Activated naive CD4-positive, alpha-beta T cell treated with anti-CD3 and anti-CD28 coated beads, Interleukin-2, amount 10 ng/mL, durations not matched to agents 7 days and 5 days (primary cell): ENCODE data around the gene GABRP.
"Not testable (repeated sequence)": the region's sequence is repeated elsewhere in the genome, so short reads cannot be mapped to it uniquely, and the experiment has no call there.

Experiments
- CTCF ChIA-PET: fragments of 350-600 bp; sonication (Branson Sonifier 250); formaldehyde crosslinking; loops from one replicate; lab custom pipeline; 2021; ENCODE audit warnings: antibody characterized with exemption; lab: Charles Lee
- DNase-seq: peaks from one replicate; pipeline ENCODE4 v3.0.0-alpha.2; 2020
- H3K27ac Mint-ChIP-seq: one replicate; pipeline ENCODE4 v1.8.0; 2021; ENCODE audit warnings: mild to moderate bottlenecking, moderate library complexity, mixed read lengths
- H3K27me3 Mint-ChIP-seq: one replicate; pipeline ENCODE4 v1.8.0; 2021; ENCODE audit warnings: mild to moderate bottlenecking, mixed read lengths
- H3K36me3 Mint-ChIP-seq: one replicate; pipeline ENCODE4 v1.8.0; 2021; ENCODE audit warnings: mixed read lengths
- H3K4me1 Mint-ChIP-seq: one replicate; pipeline ENCODE4 v1.8.0; 2021; ENCODE audit warnings: mixed read lengths
- H3K4me3 Mint-ChIP-seq: one replicate; pipeline ENCODE4 v1.8.0; 2021; ENCODE audit warnings: mild to moderate bottlenecking, moderate library complexity, mixed read lengths
- H3K9me3 Mint-ChIP-seq: one replicate; pipeline ENCODE4 v1.8.0; 2021; ENCODE audit warnings: mixed read lengths

Gene GABRP

GRCh38 chr5:170792878-170793277, 9.4 kb downstream of the GABRP start:
- no peak overlapping the region for H3K4me3 Mint-ChIP-seq
- no peaks in the 10 kb centered on the region for H3K36me3 Mint-ChIP-seq
- CTCF ChIA-PET: interaction anchor here (3.0 to 3.7 kb wide), 2 partner anchors 48 to 154 kb away, joined by 22 to 25 read pairs; no protein-coding TSS in a partner anchor
- H3K27ac Mint-ChIP-seq: no peak overlapping the region
- H3K4me1 Mint-ChIP-seq: no peaks in the 10 kb centered on the region
- peaks cover 3% of the 10 kb centered on the region for H3K27me3 Mint-ChIP-seq
- H3K9me3 Mint-ChIP-seq: no peaks in the 10 kb centered on the region
- no peak for DNase-seq

GRCh38 chr5:170795154-170795553, 11.6 kb downstream of the GABRP start:
- Mint-ChIP-seq H3K9me3 (no peaks in the 10 kb centered on the region), H3K36me3 (no peaks in the 10 kb centered on the region), H3K27ac (no peak overlapping the region), H3K4me1 (no peaks in the 10 kb centered on the region), H3K27me3 (peaks cover 3% of the 10 kb centered on the region), H3K4me3 (no peak overlapping the region)
- CTCF ChIA-PET: interaction anchor here (1.0 kb wide), 1 partner anchor 50 kb away, joined by 4 read pairs; no protein-coding TSS in a partner anchor
- DNase-seq: no peak

- CTCF ChIA-PET: no interaction called here
These were observed 22.1 kb downstream of the GABRP start for GRCh38 chr5:170805666-170806065.

DNA sequence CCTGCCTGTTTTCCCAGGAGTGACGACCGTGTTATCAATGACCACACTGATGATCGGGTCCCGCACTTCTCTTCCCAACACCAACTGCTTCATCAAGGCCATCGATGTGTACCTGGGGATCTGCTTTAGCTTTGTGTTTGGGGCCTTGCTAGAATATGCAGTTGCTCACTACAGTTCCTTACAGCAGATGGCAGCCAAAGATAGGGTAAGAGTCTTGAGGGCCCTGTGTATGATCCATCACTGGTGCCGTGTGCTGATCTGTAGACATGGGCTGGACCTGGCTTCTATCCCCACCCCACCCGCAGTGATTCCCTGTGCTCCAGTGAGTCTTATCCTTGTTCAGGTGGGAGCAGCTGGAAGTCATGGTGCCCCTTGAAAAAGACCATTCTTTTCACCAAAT, 26.0 kb downstream of the GABRP start:
- H3K9me3 Mint-ChIP-seq: no peaks in the 10 kb centered on the region
- no peak overlapping the region for H3K4me3 Mint-ChIP-seq
- H3K4me1 Mint-ChIP-seq: no peaks in the 10 kb centered on the region
- CTCF ChIA-PET: no interaction called here
- no peaks in the 10 kb centered on the region for H3K36me3 Mint-ChIP-seq
- no peak for DNase-seq
- peaks cover 5% of the 10 kb centered on the region for H3K27me3 Mint-ChIP-seq
- no peak overlapping the region for H3K27ac Mint-ChIP-seq

More at GRCh38 chr5:170805666-170806065, 22.1 kb downstream of the GABRP start:
- no peak overlapping the region for H3K4me3 Mint-ChIP-seq
- no peak overlapping the region for H3K27ac Mint-ChIP-seq
- no peaks in the 10 kb centered on the region for H3K36me3 Mint-ChIP-seq
- no peak for DNase-seq
- no peaks in the 10 kb centered on the region for H3K9me3 Mint-ChIP-seq
- no peaks in the 10 kb centered on the region for H3K4me1 Mint-ChIP-seq
- H3K27me3 Mint-ChIP-seq: peaks cover 5% of the 10 kb centered on the region

DNA sequence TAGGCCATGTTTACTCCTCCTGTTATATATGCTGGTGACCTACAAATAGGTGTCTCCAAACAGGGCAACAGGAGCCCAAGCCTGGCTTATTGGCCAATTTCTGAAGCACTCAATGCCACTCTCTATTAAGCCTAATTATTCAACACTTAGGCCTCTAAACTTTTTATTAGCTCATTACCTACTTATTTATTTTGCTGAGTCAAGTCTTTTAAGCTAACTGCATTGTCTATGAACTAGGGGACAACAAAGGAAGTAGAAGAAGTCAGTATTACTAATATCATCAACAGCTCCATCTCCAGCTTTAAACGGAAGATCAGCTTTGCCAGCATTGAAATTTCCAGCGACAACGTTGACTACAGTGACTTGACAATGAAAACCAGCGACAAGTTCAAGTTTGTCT, 28.2 kb downstream of the GABRP start:
- Mint-ChIP-seq H3K4me1 (no peaks in the 10 kb centered on the region), H3K4me3 (no peak overlapping the region), H3K9me3 (no peaks in the 10 kb centered on the region), H3K27me3 (peaks cover 5% of the 10 kb centered on the region), H3K27ac (no peak overlapping the region), H3K36me3 (no peaks in the 10 kb centered on the region)
- CTCF ChIA-PET: no interaction called here
- DNase-seq: no peak

DNA sequence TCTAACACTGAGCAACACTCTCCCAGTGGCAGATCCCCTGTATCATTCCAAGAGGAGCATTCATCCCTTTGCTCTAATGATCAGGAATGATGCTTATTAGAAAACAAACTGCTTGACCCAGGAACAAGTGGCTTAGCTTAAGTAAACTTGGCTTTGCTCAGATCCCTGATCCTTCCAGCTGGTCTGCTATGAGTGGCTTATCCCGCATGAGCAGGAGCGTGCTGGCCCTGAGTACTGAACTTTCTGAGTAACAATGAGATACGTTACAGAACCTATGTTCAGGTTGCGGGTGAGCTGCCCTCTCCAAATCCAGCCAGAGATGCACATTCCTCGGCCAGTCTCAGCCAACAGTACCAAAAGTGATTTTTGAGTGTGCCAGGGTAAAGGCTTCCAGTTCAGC, 29.7 kb downstream of the GABRP start:
- Mint-ChIP-seq H3K4me3 (no peak overlapping the region), H3K4me1 (no peaks in the 10 kb centered on the region), H3K9me3 (no peaks in the 10 kb centered on the region), H3K27me3 (peaks cover 5% of the 10 kb centered on the region), H3K27ac (no peak overlapping the region), H3K36me3 (no peaks in the 10 kb centered on the region)
- CTCF ChIA-PET: interaction anchor here (1.0 kb wide), 1 partner anchor 48 kb away, joined by 3 read pairs; no protein-coding TSS in a partner anchor
- DNase-seq: no peak

DNA sequence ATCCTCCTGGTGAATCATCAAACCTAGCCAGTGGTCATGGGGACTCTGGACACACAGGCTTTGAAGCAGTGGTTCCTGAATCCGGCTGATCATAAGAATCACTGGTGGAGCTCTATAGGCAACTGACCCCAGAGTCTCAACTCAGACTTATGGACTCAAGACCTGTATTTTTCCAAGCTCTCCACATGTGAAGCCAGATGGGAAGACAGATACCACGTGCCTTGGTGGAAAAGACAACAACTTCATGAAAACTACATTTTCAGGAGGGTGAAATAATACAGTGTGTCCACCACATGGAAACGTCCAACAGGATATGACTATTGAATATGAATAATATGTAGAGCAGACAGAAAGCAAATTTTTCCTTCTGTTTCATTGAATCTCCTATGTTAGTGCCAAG, 33.7 kb downstream of the GABRP start:
- Mint-ChIP-seq H3K4me1 (no peaks in the 10 kb centered on the region), H3K4me3 (no peak overlapping the region), H3K27me3 (no peaks in the 10 kb centered on the region), H3K36me3 (no peaks in the 10 kb centered on the region), H3K27ac (no peak overlapping the region), H3K9me3 (no peaks in the 10 kb centered on the region)
- CTCF ChIA-PET: no interaction called here
- no peak for DNase-seq

DNA sequence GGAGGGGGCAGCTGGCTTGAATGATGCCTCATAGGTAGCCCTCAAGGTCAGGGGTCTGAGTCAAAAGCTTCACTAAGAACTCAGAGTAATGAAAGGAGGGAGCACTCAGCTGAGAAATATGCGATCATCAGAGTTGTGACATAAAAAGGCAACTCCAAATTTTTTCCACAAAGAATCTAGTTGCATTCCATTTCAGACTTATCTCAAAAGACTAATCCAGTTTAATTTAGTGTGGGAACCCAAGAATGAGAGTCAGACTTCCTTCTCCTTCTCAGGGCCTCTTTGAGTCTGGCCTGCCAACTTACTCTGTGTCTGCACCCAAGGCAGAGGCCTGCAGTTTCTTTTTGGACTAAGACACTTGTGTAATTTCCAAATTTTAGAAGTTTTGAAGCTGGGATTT, 34.7 kb downstream of the GABRP start:
- Mint-ChIP-seq H3K27me3 (no peaks in the 10 kb centered on the region), H3K9me3 (no peaks in the 10 kb centered on the region), H3K4me1 (no peaks in the 10 kb centered on the region), H3K27ac (no peak overlapping the region), H3K36me3 (no peaks in the 10 kb centered on the region), H3K4me3 (no peak overlapping the region)
- CTCF ChIA-PET: no interaction called here
- no peak for DNase-seq

DNA sequence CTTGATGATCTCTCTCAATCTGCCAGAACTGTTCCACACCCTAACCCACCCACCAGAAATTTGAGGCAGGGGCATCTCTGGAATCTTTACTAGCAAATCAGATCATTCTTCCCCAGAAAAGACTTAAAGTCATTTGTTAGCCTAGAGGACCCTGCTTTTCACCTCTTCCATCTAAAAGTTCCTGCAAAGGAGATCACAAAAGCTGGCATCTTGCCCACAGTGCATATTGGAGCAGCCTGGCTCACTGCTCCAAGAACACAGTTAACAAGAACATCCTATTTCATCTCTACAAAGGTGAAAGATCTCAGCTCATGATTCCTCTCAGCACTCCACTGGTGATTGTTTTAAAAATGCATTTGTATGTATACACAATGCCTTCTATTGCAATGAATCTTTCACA, 36.3 kb downstream of the GABRP start:
- CTCF ChIA-PET: no interaction called here
- H3K9me3 Mint-ChIP-seq: no peaks in the 10 kb centered on the region

GRCh38 chr5:170821257-170821800, 37.8 kb downstream of the GABRP start:
- H3K27me3 Mint-ChIP-seq: peaks cover 3% of the 10 kb centered on the region
- H3K9me3 Mint-ChIP-seq: no peaks in the 10 kb centered on the region
- CTCF ChIA-PET: no interaction called here
- H3K4me1 Mint-ChIP-seq: no peaks in the 10 kb centered on the region
- no peak for DNase-seq
- no peak overlapping the region for H3K4me3 Mint-ChIP-seq
- H3K27ac Mint-ChIP-seq: no peak overlapping the region
- no peaks in the 10 kb centered on the region for H3K36me3 Mint-ChIP-seq

More for the DNA sequence above, 36.3 kb downstream of the GABRP start:
- no peak overlapping the region for H3K4me3 Mint-ChIP-seq
- no peaks in the 10 kb centered on the region for H3K36me3 Mint-ChIP-seq
- no peak for DNase-seq
- H3K27ac Mint-ChIP-seq: no peak overlapping the region
- no peaks in the 10 kb centered on the region for H3K4me1 Mint-ChIP-seq
- no peaks in the 10 kb centered on the region for H3K27me3 Mint-ChIP-seq

GRCh38 chr5:170826117-170826516, 42.6 kb downstream of the GABRP start:
- H3K36me3 Mint-ChIP-seq: no peaks in the 10 kb centered on the region
- no peaks in the 10 kb centered on the region for H3K4me1 Mint-ChIP-seq
- no peaks in the 10 kb centered on the region for H3K9me3 Mint-ChIP-seq
- H3K4me3 Mint-ChIP-seq: no peak overlapping the region
- CTCF ChIA-PET: no interaction called here
- H3K27me3 Mint-ChIP-seq: peaks cover 3% of the 10 kb centered on the region
- no peak overlapping the region for H3K27ac Mint-ChIP-seq
- DNase-seq: no peak

GRCh38 chr5:170832241-170832640, 48.7 kb downstream of the GABRP start:
- DNase-seq: no peak
- Mint-ChIP-seq H3K4me1 (no peaks in the 10 kb centered on the region), H3K27ac (no peak overlapping the region), H3K27me3 (no peaks in the 10 kb centered on the region), H3K4me3 (no peak overlapping the region), H3K36me3 (no peaks in the 10 kb centered on the region), H3K9me3 (peaks cover 4% of the 10 kb centered on the region)
- CTCF ChIA-PET: no interaction called here

GRCh38 chr5:170833981-170834380, 50.5 kb downstream of the GABRP start:
- H3K27me3 Mint-ChIP-seq, H3K4me3 Mint-ChIP-seq, CTCF ChIA-PET, H3K9me3 Mint-ChIP-seq, H3K4me1 Mint-ChIP-seq, DNase-seq, H3K27ac Mint-ChIP-seq, H3K36me3 Mint-ChIP-seq: not testable (repeated sequence)

DNA sequence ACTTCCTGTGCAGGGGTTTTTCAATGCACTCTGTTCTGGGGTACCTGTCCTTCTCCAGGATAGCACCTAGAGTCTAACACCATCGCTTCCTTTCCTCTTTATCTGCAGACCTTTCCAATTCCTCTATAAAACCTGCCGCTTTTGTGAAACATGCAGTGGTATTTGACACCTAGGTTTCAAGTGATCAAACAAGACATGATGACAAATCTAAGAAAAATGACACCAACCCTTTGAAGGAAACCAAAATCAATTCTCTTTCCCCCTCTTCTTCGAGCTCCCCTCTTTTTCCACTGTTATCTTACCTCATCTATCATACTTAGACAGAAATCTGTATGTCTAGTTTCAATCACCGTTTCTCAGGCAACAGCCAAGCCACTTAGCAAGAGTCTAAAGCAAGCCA, 52.7 kb downstream of the GABRP start:
- no peaks in the 10 kb centered on the region for H3K36me3 Mint-ChIP-seq
- H3K27me3 Mint-ChIP-seq: no peaks in the 10 kb centered on the region
- no peaks in the 10 kb centered on the region for H3K4me1 Mint-ChIP-seq
- H3K27ac Mint-ChIP-seq: no peak overlapping the region
- CTCF ChIA-PET: no interaction called here
- no peak overlapping the region for H3K4me3 Mint-ChIP-seq
- DNase-seq: no peak
- peaks cover 4% of the 10 kb centered on the region for H3K9me3 Mint-ChIP-seq

- CTCF ChIA-PET: no interaction called here
- H3K27me3 Mint-ChIP-seq: no peaks in the 10 kb centered on the region
- no peaks in the 10 kb centered on the region for H3K36me3 Mint-ChIP-seq
- no peaks in the 10 kb centered on the region for H3K9me3 Mint-ChIP-seq
- H3K4me3 Mint-ChIP-seq: no peak overlapping the region
- DNase-seq: no peak
- no peak overlapping the region for H3K27ac Mint-ChIP-seq
- no peaks in the 10 kb centered on the region for H3K4me1 Mint-ChIP-seq
These were observed 60.3 kb downstream of the GABRP start for GRCh38 chr5:170843870-170844269.

GRCh38 chr5:170844651-170845050, 61.1 kb downstream of the GABRP start:
- H3K9me3 Mint-ChIP-seq: no peaks in the 10 kb centered on the region
- DNase-seq: no peak
- CTCF ChIA-PET: no interaction called here
- H3K4me3 Mint-ChIP-seq: no peak overlapping the region
- H3K36me3 Mint-ChIP-seq: no peaks in the 10 kb centered on the region
- no peak overlapping the region for H3K27ac Mint-ChIP-seq
- H3K27me3 Mint-ChIP-seq: no peaks in the 10 kb centered on the region
- no peaks in the 10 kb centered on the region for H3K4me1 Mint-ChIP-seq
